ENCODE measurements around the gene PTEN.

DNA sequence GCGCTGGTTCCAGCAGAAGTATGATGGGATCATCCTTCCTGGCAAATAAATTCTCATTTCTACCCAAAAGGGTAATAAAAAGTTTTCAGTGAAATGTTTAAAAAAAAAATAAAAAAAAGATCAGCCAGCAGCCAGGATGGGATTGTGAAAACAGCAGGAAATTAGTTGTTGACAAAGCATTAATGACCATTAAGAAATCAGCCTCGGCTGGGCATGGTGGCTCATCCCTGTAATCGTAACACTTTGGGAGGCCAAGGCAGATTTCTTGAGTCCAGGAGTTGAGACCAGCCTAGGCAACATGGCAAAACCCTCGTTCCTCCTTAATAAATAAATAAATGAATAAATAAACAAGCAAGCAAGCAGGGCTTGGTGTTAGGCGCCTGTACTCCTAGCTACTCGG lies 82.6 kb downstream of the PTEN start:
- TF ChIP-seq CTCF (IDR thresholded peaks at IDR 0.05) (no peak), POLR2A (IDR thresholded peaks at IDR 0.05) (no peak)

Data from heart left ventricle (tissue), 13 donors.